Skeletal muscle tissue (tissue), 4 donors: Measurements from ENCODE around the gene CLTCL1. TPM values are rescaled to one million over a fixed set of nuclear protein-coding genes. Genes with fewer than 3 reads are reported as not detected.

Source experiments
- H3K27ac ChIP-seq: one replicate; pipeline ENCODE4 v1.7.0; 2013; ENCODE audit warnings: mild to moderate bottlenecking, low read depth, low read length, inconsistent platforms
- H3K27me3 ChIP-seq, 3 donors: one replicate each; pipeline ENCODE4 v1.7.0; 2013; ENCODE audit warnings: low read length in 3 of 3; ENCODE audit not compliant: control insufficient read depth in 3 of 3, insufficient read depth in 3 of 3
- H3K36me3 ChIP-seq, 3 donors: one replicate each; pipeline ENCODE4 v1.7.0; 2013; ENCODE audit warnings: low read length in 3 of 3; ENCODE audit not compliant: control insufficient read depth in 3 of 3, insufficient read depth in 3 of 3
- H3K4me1 ChIP-seq, 3 donors: one replicate each; pipeline ENCODE4 v1.7.0; 2013; ENCODE audit warnings: low read length in 3 of 3, mild to moderate bottlenecking in 3 of 3; ENCODE audit not compliant: control insufficient read depth in 3 of 3, insufficient read depth in 3 of 3
- H3K4me3 ChIP-seq, 3 donors: one replicate each; pipeline ENCODE4 v1.7.0; 2013; ENCODE audit warnings: low read length in 3 of 3
- H3K9ac ChIP-seq, 3 donors: one replicate each; pipeline ENCODE4 v1.7.0; 2013; ENCODE audit warnings: low read length in 3 of 3, mild to moderate bottlenecking in 3 of 3, moderate library complexity in 2 of 3, low read depth in 1 of 3
- H3K9me3 ChIP-seq, 3 donors: one replicate each; pipeline ENCODE4 v1.7.0; 2013; ENCODE audit warnings: low read length in 3 of 3; ENCODE audit not compliant: control insufficient read depth in 3 of 3
- total RNA-seq: library from RNA; depleted of rRNA; stranded (reverse); fragments of >200 nt; gene quantifications from one replicate; pipeline ENCODE4 v1.2.3, GENCODE V29; 2014
- donor health status: Osteomylitis.

Gene CLTCL1
- total RNA-seq, 1 donor from 2014 or later = 33.4 TPM

DNA sequence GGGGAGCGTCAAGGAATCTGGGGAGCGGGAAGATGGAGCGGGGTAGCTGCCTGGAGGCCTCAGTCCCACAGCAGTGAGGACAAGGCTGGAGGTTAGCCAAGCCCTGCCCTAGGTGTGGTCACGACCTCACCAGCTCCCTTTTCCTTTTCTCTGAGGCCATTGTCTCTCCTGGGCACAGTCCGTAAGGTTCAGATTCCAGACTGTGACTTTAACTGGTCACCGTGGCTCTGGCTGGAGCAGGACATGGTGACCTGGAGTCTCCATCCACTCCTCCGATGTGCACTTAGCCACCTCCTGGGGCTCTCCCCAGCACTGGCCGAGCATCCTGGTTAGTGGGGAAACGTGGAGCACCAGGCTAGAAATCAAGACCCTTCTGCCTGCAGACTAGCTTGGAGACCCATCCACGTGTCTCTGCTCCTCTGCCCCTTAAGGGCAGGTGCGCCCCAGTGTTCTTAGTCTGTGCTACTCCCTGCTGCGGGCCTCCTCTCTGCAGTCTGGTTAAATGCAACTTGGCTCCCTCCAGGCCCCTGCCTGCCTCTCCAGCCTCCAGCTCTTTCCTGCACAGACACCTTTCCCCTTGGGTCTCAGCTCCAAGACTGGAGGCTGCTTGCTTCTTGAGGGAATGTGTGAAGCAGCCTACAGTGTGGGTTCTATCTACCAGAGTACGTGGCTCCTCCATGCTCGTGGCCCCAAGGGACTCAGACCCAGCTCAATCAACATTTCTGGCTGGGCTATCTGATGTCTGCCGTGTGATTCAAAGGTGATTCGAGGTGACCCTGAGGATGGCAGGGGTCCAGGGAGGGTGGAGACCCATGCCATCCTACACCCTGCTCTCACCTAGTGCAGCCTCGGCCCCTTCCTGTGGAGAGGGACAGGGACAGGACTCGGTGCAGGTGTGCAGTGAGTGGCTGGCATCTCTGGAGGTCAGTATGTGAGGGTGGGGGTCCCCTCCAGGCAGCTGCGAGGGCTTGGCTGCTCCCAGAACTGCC lies 118.2 kb downstream of the CLTCL1 start:
- H3K4me3 ChIP-seq = peak overlapping the region; percentile 17 to 97 (median 88)
- H3K36me3 ChIP-seq = peaks cover 4 to 10% (median 6%) of the 10 kb centered on the region in 3 donors
- peak overlapping the region in 2 of 3 donors; percentile 12 to 99 for H3K9ac ChIP-seq
- peaks cover 13 to 18% (median 15%) of the 10 kb centered on the region in 3 donors for H3K27me3 ChIP-seq
- peaks cover 46 to 75% (median 70%) of the 10 kb centered on the region in 3 donors for H3K4me1 ChIP-seq
- H3K9me3 ChIP-seq = no peaks in the 10 kb centered on the region
- H3K27ac ChIP-seq = no peak overlapping the region

DNA sequence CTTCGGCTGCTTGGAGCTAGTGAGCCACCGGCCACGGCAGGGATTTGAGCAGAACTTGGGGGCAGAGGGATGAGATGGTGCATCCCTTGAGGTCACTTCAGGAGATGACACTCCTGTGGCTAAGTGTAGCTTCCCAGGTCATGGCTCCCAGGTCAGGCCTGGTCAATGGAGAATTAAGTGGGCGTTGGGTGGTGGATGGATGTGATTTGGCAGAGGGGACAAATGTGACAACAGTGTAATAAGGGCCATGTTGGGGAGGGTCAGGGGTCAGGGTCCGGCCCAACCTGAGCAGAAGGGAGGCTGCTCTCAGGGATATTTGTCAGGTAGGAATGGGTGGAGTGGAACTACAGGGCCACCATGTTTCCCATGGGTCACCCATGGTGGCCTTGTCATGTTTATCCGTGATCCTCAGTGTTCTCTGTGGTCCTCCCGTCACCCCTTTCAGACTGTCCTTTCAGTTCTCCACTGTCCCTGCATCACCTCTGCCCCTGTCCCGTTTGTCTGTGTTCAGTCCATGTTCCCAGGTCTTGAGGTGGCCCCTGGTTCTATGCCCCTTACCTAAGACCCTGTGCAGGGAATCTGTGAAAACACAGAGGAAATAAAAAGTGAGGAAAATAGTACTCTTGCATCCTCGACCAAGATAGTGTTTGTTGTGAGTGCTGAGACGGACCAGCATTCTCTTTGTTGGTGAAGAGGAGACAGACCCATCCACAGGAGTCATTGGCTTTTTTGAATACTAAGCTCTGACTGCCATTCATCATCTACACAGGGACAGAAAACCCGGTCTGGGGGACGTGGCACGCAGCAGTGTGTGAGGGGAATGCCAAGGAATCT lies 119.1 kb downstream of the CLTCL1 start:
- Histone ChIP-seq H3K27me3 (peaks cover 22 to 27% (median 24%) of the 10 kb centered on the region in 3 donors), H3K27ac (peak overlapping the region; percentile 89), H3K4me1 (peaks cover 46 to 75% (median 67%) of the 10 kb centered on the region in 3 donors), H3K9ac (peak overlapping the region; percentile 95 to 99 (median 96)), H3K9me3 (no peaks in the 10 kb centered on the region), H3K4me3 (peak overlapping the region; percentile 88 to 97 (median 97)), H3K36me3 (peaks cover 4 to 10% (median 6%) of the 10 kb centered on the region in 3 donors)

- Histone ChIP-seq H3K27ac (no peak overlapping the region), H3K9me3 (no peaks in the 10 kb centered on the region), H3K9ac (peak overlapping the region in 2 of 3 donors; percentile 62 to 99), H3K4me3 (peak overlapping the region in 1 of 3 donors; percentile 32), H3K27me3 (peaks cover 34 to 37% (median 34%) of the 10 kb centered on the region in 3 donors), H3K4me1 (peaks cover 41 to 55% (median 50%) of the 10 kb centered on the region in 3 donors), H3K36me3 (no peaks in the 10 kb centered on the region)
Observed at GRCh38 chr22:19169947-19170318, 121.6 kb downstream of the CLTCL1 start.

DNA sequence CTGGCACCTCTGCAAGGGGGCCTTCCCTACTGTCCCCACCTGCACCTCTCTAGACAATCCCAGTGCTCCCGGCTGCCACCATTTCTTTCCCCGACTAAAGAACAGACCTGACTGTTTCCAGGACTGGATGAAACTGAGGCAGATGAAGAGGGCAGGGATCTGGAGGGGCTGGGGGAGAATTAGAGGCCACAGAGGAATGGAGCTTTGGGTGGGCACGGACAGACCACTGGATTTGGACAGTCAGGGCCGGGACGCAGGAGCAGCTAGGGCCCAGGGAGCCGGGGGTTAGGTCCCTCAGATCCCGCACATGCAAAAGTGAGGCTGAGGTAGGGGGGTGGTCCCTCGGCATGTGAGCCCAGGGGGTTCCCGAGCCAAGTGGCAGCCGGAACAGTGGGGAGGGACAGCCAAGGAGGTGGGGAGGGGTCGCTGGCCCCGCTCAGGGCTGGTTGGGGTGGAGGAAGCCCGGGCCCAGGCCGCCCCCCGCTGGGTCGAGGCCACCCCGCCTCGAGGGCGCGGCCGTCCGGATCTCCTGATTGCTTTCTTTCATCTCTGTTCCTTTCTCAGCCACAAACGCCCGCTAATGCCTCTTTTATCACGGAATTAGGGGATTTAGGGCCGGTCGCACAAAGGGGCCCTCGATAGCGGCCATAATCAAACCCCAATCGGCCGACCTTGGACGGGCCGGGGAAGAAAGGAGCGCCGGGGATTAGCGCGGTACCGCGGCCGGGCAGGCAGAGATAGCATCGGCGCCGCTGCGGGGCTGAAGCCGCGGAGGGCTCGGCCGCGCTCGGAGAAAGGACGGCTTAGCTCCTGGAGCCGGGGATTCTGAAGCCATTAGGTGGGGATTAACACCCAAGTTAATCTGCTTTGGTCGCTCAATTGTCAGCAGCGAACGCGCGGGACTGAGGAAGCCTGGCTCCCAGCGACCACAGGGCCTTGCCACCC lies 122.2 kb downstream of the CLTCL1 start:
- H3K27me3 ChIP-seq = peaks cover 34 to 38% (median 37%) of the 10 kb centered on the region in 3 donors
- no peak overlapping the region for H3K27ac ChIP-seq

GRCh38 chr22:19168088-19168890 lies 123.2 kb downstream of the CLTCL1 start:
- Histone ChIP-seq H3K9me3 (no peaks in the 10 kb centered on the region), H3K36me3 (no peaks in the 10 kb centered on the region), H3K4me3 (no peak overlapping the region), H3K27ac (no peak overlapping the region), H3K27me3 (peaks cover 34 to 39% (median 37%) of the 10 kb centered on the region in 3 donors), H3K9ac (no peak overlapping the region), H3K4me1 (peaks cover 28 to 39% (median 33%) of the 10 kb centered on the region in 3 donors)

More for the DNA sequence above, 122.2 kb downstream of the CLTCL1 start:
- Histone ChIP-seq H3K9me3 (no peaks in the 10 kb centered on the region), H3K4me1 (peaks cover 36 to 48% (median 43%) of the 10 kb centered on the region in 3 donors), H3K36me3 (no peaks in the 10 kb centered on the region), H3K4me3 (peak overlapping the region in 2 of 3 donors; percentile 29 to 32), H3K9ac (peak overlapping the region; percentile 20 to 69 (median 62))

DNA sequence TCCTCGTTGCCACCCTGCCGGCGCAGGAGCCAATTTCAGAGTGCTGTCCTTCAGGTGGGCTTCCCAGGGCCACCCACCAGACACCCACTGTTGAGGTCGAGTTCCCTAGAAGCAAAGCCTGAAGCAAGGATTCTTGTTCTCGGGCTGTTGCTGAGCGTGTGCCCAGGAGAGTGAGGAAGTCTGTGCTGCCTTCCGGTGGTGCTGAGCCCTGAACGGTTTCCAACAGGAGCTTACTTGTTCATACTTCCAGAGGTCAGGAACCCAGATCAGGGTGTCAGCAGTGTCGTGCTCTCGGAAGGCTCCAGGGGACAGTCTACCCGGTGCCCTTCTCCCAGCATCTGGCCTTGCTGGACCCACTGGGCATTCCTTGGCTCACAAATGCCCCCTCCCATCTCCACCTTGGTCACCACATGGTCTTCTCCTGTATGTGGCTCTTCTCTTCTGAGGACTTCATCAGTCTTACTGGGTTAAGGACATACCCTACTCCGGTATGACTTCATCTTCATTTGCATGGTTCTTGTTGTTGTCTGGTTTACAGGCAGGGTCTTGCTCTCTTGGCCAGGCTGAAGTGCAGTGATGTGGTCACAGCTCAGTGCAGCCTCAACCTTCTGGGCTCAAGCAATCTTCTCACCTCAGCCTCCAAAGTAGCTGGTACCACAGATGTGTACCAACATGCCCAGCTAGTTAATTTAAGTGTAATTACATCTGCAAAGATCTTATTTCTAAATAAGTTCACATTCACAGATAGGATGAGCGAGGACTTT lies 124.2 kb downstream of the CLTCL1 start:
- Histone ChIP-seq H3K4me3 (no peak overlapping the region), H3K9me3 (no peaks in the 10 kb centered on the region), H3K27ac (no peak overlapping the region), H3K4me1 (peaks cover 18 to 29% (median 23%) of the 10 kb centered on the region in 3 donors), H3K9ac (no peak overlapping the region), H3K36me3 (no peaks in the 10 kb centered on the region), H3K27me3 (peaks cover 34 to 41% (median 39%) of the 10 kb centered on the region in 3 donors)

- Histone ChIP-seq H3K4me1 (peaks cover 14 to 21% (median 19%) of the 10 kb centered on the region in 3 donors), H3K4me3 (no peak overlapping the region), H3K27me3 (peaks cover 34 to 41% (median 39%) of the 10 kb centered on the region in 3 donors), H3K9me3 (no peaks in the 10 kb centered on the region), H3K36me3 (no peaks in the 10 kb centered on the region), H3K27ac (no peak overlapping the region), H3K9ac (no peak overlapping the region)
Observed at GRCh38 chr22:19166421-19166820, 125.1 kb downstream of the CLTCL1 start.

DNA sequence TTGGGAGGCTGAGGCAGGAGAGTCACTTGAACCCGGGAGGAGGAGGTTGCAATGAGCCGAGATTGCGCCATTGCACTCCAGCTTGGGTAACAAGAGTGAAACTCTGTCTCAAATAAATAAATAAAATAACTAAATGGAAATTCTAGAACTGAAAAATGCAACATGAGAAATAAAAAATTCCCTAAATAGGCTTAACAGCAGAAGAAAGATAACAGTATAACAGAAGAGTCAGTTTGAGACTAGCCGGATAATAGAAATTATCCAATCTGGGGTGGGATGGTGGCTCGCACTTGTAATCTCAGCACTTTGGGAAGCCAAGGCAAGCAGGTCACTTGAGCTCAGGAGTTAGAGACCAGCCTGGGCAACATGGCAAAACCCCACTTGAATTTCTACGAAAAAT lies 127.1 kb downstream of the CLTCL1 start:
- Histone ChIP-seq H3K9ac (no peak overlapping the region), H3K4me1 (peaks cover 0 to 4% (median 1%) of the 10 kb centered on the region in 3 donors), H3K27me3 (peaks cover 30 to 36% (median 33%) of the 10 kb centered on the region in 3 donors), H3K9me3 (no peaks in the 10 kb centered on the region), H3K4me3 (no peak overlapping the region), H3K36me3 (no peaks in the 10 kb centered on the region), H3K27ac (no peak overlapping the region)
